ENCODE data around the gene WDR1. TPM values are rescaled to one million over a fixed set of nuclear protein-coding genes. Genes with fewer than 3 reads are reported as not detected.

WDR1 gene
- total RNA-seq, 5 donors from 2014 or later (not counting 1 experiment from before 2014, with no cell fraction given): 268 to 308 (median 304) TPM

DNA sequence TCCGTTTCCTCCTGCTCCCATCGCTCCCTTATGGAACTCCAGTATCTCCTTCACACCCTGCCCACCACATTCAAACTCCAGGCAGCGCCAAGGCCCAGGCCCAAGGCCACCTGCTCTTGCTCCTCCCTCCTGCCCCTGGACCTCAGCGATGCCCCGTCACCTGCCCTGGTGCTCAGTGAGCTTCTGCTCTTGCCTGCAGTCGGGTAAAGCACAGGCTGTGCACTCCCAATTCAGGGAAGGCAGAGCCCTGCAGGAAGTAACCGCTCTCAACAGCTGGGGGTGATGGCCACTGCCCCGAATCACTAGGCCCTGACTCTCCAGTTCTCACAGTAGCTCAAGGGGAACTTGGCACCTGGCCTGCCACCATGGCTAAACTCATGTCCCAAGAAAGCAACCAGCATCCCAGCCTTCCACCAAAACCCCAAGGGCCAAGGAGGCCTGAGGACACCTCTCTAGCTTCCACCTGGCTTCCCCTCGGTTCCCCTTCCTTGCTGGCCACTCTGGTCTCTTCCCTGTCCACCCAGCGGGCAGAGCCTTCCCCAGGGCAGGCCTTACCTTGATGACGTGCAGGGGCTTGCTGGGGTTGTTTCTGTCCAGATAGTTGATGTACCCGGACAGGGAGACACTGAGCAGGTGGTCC lies 29.3 kb downstream of the WDR1 start:
- no peaks in the 10 kb centered on the region for H3K27me3 Mint-ChIP-seq
- 93% methylated on average over 10 of the region's 12 CpGs for WGBS (ENCODE audit: insufficient coverage)
- ChIA-PET POLR2A (interaction anchor here in 1 of 2 donors (0.6 kb wide), 1 partner anchor 79 kb away, joined by 3 read pairs; no protein-coding TSS in a partner anchor), CTCF (no interaction called here)
- peaks cover 47 to 99% of the 10 kb centered on the region in 2 donors for H3K36me3 ChIP-seq (ENCODE audit: control insufficient read depth in 2 of 2, extremely low read depth in 1 of 2, insufficient read depth in 1 of 2, low read length in 1 of 2)
- ATAC-seq (replicated peaks in 1 of 4): no peak
- H3K4me1 ChIP-seq (ENCODE audit: control insufficient read depth in 1 of 2, extremely low read depth in 1 of 2, insufficient read depth in 2 of 2, low read length in 2 of 2): peaks cover 0 to 34% of the 10 kb centered on the region in 2 experiments
- no peaks in the 10 kb centered on the region for H3K27me3 ChIP-seq (replicated peaks in 1 of 2; ENCODE audit: control insufficient read depth in 2 of 2, extremely low read depth in 1 of 2, insufficient read depth in 2 of 2, low read length in 1 of 2)
- H3K4me3 Mint-ChIP-seq: no peak overlapping the region
- DNase-seq: no peak
- peaks cover 18 to 25% (median 22%) of the 10 kb centered on the region in 3 donors for H3K4me1 Mint-ChIP-seq
- no peaks in the 10 kb centered on the region for H3K9me3 Mint-ChIP-seq
- H3K9me3 ChIP-seq: no peaks in the 10 kb centered on the region
- H3K27ac Mint-ChIP-seq: peak overlapping the region in 1 of 2 donors; percentile 16
- H3K4me3 ChIP-seq (ENCODE audit: control insufficient read depth in 1 of 2, extremely low read depth in 1 of 2, low read length in 1 of 2): no peak overlapping the region
- H3K27ac ChIP-seq (ENCODE audit: low read length): no peak overlapping the region
- H3K36me3 Mint-ChIP-seq: peaks cover 43% of the 10 kb centered on the region

DNA sequence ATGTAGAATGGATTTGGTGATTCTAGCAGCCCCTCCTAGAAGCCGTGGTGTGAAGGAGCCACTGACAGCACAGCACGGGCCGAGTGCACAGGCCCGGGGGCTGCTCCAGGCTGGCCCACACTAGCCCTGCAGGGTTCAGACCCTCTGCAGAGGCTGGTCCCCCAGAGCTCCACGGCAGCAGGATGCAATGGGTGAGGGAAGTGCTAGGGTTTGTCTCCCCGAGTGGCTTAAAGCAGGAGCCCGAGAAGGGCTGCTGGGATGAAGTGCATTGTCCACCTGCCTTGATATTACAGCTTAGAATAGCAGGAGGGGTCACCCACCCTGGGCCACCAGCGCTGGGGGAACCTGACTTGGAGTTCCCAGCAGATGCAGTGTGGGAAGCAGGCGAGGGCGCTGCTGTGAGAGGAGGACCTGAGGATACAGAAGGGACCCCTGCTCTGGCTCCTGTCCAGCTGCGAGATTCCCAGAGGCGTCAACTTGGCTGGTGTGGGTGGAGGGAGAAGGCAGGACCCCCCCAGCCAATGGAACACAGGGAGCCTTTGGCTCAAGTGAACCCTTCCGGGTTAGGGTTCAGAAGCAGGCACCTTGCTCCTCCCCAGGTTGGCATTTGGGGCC lies 30.0 kb downstream of the WDR1 start:
- peaks cover 47 to 99% of the 10 kb centered on the region in 2 donors for H3K36me3 ChIP-seq (ENCODE audit: control insufficient read depth in 2 of 2, extremely low read depth in 1 of 2, insufficient read depth in 1 of 2, low read length in 1 of 2)
- H3K9me3 Mint-ChIP-seq: no peaks in the 10 kb centered on the region
- ATAC-seq (replicated peaks in 1 of 4) (no peak), DNase-seq (no peak)
- 96% methylated on average over 11 of the region's 13 CpGs for WGBS (ENCODE audit: insufficient coverage)
- H3K4me3 ChIP-seq (ENCODE audit: control insufficient read depth in 1 of 2, extremely low read depth in 1 of 2, low read length in 1 of 2): no peak overlapping the region
- H3K4me1 ChIP-seq (ENCODE audit: control insufficient read depth in 1 of 2, extremely low read depth in 1 of 2, insufficient read depth in 2 of 2, low read length in 2 of 2): peaks cover 0 to 28% of the 10 kb centered on the region in 2 experiments
- no peak overlapping the region for H3K4me3 Mint-ChIP-seq
- ChIA-PET POLR2A (no interaction called here), CTCF (no interaction called here)
- peak overlapping the region in 1 of 2 donors; percentile 39 for H3K27ac Mint-ChIP-seq
- H3K27me3 ChIP-seq (replicated peaks in 1 of 2; ENCODE audit: control insufficient read depth in 2 of 2, extremely low read depth in 1 of 2, insufficient read depth in 2 of 2, low read length in 1 of 2): no peaks in the 10 kb centered on the region
- no peak overlapping the region for H3K27ac ChIP-seq (ENCODE audit: low read length)
- H3K36me3 Mint-ChIP-seq: peaks cover 43% of the 10 kb centered on the region
- H3K9me3 ChIP-seq: no peaks in the 10 kb centered on the region
- H3K4me1 Mint-ChIP-seq: peaks cover 13 to 19% (median 17%) of the 10 kb centered on the region in 3 donors
- H3K27me3 Mint-ChIP-seq: no peaks in the 10 kb centered on the region

DNA sequence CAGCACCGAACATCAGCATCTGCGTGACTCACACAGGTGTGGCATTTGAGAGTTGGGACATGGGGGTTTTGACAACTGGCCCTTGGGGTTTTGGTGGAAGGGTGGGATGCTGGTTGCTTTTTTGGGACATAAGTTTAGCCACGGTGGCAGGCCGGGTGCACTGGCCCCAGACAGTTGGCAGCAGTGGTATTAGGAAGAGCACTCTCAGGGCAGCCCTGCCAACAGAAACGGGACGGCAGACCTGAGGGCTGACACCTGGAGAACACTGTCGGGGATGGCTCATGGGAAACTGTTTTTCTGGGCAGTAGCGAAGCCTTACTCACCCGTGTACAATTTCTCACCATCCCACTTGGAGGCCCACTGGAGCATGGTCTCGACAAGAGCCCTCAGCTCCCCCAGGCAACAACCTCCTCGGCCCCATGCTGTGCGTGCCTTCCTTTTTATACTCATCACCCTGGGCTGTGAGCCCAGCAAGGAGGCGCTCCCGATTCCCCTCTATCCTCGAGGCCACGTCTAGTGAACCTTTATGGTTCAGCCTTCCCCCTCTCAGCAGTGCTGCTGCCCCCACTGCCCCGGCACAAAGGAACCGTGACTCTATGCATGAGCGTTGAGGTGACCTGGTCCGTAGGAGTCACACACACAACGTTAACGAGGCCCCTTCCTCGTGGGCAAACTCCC lies 30.6 kb downstream of the WDR1 start:
- POLR2A ChIA-PET: no interaction called here
- Mint-ChIP-seq H3K4me3 (no peak overlapping the region), H3K27me3 (no peaks in the 10 kb centered on the region), H3K27ac (peak overlapping the region in 1 of 2 donors; percentile 39), H3K9me3 (no peaks in the 10 kb centered on the region), H3K4me1 (peaks cover 10 to 15% (median 14%) of the 10 kb centered on the region in 3 donors), H3K36me3 (peaks cover 48% of the 10 kb centered on the region)
- no peak for DNase-seq
- no peaks in the 10 kb centered on the region for H3K9me3 ChIP-seq
- no peak overlapping the region for H3K4me3 ChIP-seq (ENCODE audit: control insufficient read depth in 1 of 2, extremely low read depth in 1 of 2, low read length in 1 of 2)
- H3K27me3 ChIP-seq (replicated peaks in 1 of 2; ENCODE audit: control insufficient read depth in 2 of 2, extremely low read depth in 1 of 2, insufficient read depth in 2 of 2, low read length in 1 of 2): no peaks in the 10 kb centered on the region
- H3K36me3 ChIP-seq (ENCODE audit: control insufficient read depth in 2 of 2, extremely low read depth in 1 of 2, insufficient read depth in 1 of 2, low read length in 1 of 2): peaks cover 45 to 99% of the 10 kb centered on the region in 2 donors
- peaks cover 0 to 22% of the 10 kb centered on the region in 2 experiments for H3K4me1 ChIP-seq (ENCODE audit: control insufficient read depth in 1 of 2, extremely low read depth in 1 of 2, insufficient read depth in 2 of 2, low read length in 2 of 2)
- WGBS (ENCODE audit: insufficient coverage): 95% methylated on average over 20 of the region's 23 CpGs
- no peak for ATAC-seq (replicated peaks in 1 of 4)
- no peak overlapping the region for H3K27ac ChIP-seq (ENCODE audit: low read length)
- CTCF ChIA-PET: no interaction called here

DNA sequence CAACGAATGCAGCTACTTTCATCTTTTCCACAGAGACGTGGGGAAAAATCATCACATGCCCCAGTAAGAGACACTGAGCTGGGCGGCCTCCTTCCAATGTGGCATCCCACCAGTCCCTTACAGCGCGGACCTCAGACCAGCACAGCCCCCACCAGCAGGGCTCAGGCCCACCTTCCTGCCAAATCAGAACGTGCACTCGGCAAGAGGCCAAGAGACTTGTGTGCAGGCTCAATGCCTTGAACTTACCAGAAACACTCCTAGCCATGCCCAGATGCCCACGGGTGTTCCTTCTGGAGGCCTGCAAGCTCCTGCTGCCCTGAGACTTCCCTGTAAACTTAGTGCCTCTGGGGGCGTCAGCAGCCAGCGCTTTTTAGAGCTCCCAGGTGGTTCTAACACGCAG lies 31.2 kb downstream of the WDR1 start:
- Histone ChIP-seq H3K9me3 (no peaks in the 10 kb centered on the region), H3K27me3 (replicated peaks in 1 of 2; ENCODE audit: control insufficient read depth in 2 of 2, extremely low read depth in 1 of 2, insufficient read depth in 2 of 2, low read length in 1 of 2) (no peaks in the 10 kb centered on the region), H3K27ac (ENCODE audit: low read length) (no peak overlapping the region), H3K4me3 (ENCODE audit: control insufficient read depth in 1 of 2, extremely low read depth in 1 of 2, low read length in 1 of 2) (no peak overlapping the region), H3K4me1 (ENCODE audit: control insufficient read depth in 1 of 2, extremely low read depth in 1 of 2, insufficient read depth in 2 of 2, low read length in 2 of 2) (peaks cover 0 to 16% of the 10 kb centered on the region in 2 experiments), H3K36me3 (ENCODE audit: control insufficient read depth in 2 of 2, extremely low read depth in 1 of 2, insufficient read depth in 1 of 2, low read length in 1 of 2) (peaks cover 50 to 99% of the 10 kb centered on the region in 2 donors)
- Mint-ChIP-seq H3K36me3 (peaks cover 44% of the 10 kb centered on the region), H3K9me3 (no peaks in the 10 kb centered on the region), H3K27ac (peak overlapping the region in 1 of 2 donors; percentile 66), H3K27me3 (no peaks in the 10 kb centered on the region), H3K4me3 (no peak overlapping the region), H3K4me1 (peaks cover 4 to 11% (median 8%) of the 10 kb centered on the region in 3 donors)
- 94% methylated on average over 11 of the region's 11 CpGs for WGBS (ENCODE audit: insufficient coverage)
- POLR2A ChIA-PET: interaction anchor here (0.6 kb wide), 2 partner anchors 11 to 232 kb away, joined by 3 read pairs; no protein-coding TSS in a partner anchor
- CTCF ChIA-PET: no interaction called here
- ATAC-seq (replicated peaks in 1 of 4) (no peak), DNase-seq (no peak)

DNA sequence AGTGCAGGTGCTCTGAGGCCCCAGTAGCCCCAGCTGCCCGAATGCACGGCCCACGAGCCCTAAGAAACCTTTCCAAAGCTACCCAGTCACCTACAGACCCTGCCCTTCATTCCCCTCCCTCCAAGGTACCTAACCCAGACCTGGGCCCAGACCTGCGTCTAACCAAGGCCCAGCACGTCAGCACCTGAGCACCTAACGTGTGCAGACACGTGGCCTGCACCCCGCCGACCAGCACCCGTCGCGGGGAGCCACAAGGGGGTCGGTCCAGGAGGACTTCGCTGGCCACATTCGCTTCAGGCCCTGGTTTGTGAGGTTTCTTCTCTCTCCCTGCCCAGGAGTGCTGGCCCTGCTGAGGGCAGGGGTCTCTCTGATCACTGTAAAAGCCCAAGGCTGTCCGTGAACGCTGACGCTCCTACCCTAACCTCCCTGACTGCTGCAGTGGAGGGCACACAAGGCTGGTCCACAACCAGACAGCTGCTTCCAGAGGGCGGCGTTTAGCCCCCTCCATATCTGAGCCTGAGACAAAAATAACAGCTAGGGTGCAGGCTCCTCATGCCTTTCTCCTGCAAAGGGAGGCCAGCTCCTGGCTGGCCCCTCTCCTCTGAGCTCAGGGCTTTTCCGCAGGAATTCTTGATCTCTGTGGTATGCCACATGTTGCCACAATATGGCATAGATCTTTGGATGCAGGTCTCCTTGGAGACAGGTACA lies 31.8 kb downstream of the WDR1 start:
- H3K4me1 ChIP-seq (ENCODE audit: control insufficient read depth in 1 of 2, extremely low read depth in 1 of 2, insufficient read depth in 2 of 2, low read length in 2 of 2): peaks cover 0 to 11% of the 10 kb centered on the region in 2 experiments
- H3K36me3 Mint-ChIP-seq: peaks cover 40% of the 10 kb centered on the region
- no peaks in the 10 kb centered on the region for H3K27me3 Mint-ChIP-seq
- H3K36me3 ChIP-seq (ENCODE audit: control insufficient read depth in 2 of 2, extremely low read depth in 1 of 2, insufficient read depth in 1 of 2, low read length in 1 of 2): peaks cover 54 to 99% of the 10 kb centered on the region in 2 donors
- H3K4me1 Mint-ChIP-seq: peaks cover 0 to 11% (median 3%) of the 10 kb centered on the region in 3 donors
- peak overlapping the region in 1 of 2 donors; percentile 66 for H3K27ac Mint-ChIP-seq
- ATAC-seq (replicated peaks in 1 of 4) (no peak), DNase-seq (no peak)
- H3K9me3 Mint-ChIP-seq: no peaks in the 10 kb centered on the region
- H3K27ac ChIP-seq (ENCODE audit: low read length): no peak overlapping the region
- WGBS (ENCODE audit: insufficient coverage): 96% methylated on average over 17 of the region's 21 CpGs
- ChIA-PET POLR2A (interaction anchor here (0.6 kb wide), 2 partner anchors 12 to 232 kb away, joined by 3 read pairs; no protein-coding TSS in a partner anchor), CTCF (no interaction called here)
- H3K9me3 ChIP-seq: no peaks in the 10 kb centered on the region
- H3K4me3 ChIP-seq (ENCODE audit: control insufficient read depth in 1 of 2, extremely low read depth in 1 of 2, low read length in 1 of 2): no peak overlapping the region
- no peaks in the 10 kb centered on the region for H3K27me3 ChIP-seq (replicated peaks in 1 of 2; ENCODE audit: control insufficient read depth in 2 of 2, extremely low read depth in 1 of 2, insufficient read depth in 2 of 2, low read length in 1 of 2)
- no peak overlapping the region for H3K4me3 Mint-ChIP-seq

Measured in T-cell (primary cell).